ENCODE measurements around the gene CHST11.

The CHST11 gene

DNA sequence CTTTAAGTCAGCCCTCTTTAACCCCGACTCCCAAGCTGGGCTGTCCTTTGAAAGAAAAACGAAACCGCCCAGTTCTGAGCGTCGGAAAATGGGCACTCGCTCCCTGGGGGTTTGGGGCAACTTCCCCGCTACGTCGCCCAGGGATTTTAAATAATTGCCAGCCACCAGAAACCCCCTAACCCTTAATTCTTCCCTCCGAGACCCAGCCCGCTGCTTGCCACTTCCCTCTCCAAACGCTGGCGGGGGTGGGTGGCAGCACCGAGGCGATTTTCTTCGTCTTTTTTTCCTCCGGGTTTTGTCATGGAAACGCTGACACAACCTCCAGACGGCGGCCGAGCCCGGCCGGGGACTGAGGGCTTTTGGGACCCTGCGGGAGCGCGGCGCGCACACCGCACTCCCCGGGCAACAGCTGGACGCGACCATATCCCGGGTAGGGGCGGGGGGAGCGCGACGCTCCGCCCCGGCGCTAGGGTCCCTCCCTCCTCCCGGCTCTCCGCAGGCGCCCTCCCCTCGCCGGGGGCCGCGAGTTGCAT is at the start of gene CHST11:
TSS of gene CHST11 (plus strand) at position 532 of the 533 bp plus-strand sequence.
- DNase-seq (ENCODE audit: low spot score), result peak; percentile 95

DNA sequence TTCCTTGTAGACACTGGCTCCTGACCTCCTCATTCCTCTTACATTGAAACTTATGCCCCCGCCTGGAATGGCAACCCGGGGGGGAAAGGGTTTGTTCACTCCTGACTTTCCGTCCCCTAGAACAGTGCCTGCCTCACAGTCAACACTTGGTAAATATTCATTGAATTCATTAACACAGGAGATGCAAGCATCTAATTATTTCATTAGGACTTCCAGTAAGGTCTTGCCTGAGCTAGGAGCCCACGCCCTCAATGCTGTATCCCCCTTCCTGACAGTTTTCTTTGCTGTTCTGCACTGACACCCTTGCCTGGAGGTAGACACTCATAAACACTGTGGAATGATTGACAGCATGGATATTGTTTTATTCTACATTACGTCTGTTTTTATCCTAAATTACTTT is 49.3 kb upstream of the CHST11 start:
- no peak for DNase-seq (ENCODE audit: low spot score)

DNA sequence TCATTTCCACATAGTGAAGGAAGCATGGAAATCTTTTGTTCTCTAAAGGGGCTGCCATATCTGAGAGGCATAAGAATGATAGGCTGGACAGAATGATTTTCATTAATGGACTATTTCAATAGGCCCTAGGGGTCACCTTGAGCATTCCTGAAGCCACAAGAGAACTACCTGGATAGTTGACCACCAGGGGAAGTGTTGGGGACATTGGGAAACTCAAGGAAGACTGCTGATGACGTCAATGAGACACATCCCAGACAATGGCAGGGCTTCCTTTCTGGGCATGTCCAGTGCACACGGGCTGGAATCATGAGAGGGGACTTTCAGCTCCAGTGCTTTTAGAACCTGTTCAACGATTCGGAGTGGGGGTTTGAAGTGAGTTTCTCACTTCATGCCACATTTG is 48.8 kb upstream of the CHST11 start:
- DNase-seq (ENCODE audit: low spot score), result no peak

DNA sequence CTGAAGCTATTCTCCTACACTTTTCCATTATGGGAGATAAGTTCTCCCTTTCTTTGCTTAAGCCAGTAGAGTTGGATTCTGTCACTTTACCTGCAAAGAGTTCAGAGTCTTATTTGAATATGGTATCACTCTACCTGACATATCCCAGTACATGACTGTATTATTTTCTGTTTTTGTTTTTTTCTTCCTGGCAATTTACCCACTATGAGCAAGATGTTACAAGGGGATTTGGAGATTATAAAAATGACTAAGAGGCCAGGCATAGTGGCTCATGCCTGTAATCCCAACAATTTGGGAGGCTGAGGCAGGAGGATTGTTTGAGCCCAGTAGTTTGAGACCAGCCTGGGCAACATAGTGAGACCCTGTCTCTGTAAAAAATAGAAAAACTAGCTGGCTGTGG is 46.4 kb upstream of the CHST11 start:
- DNase-seq (ENCODE audit: low spot score), result no peak

DNA sequence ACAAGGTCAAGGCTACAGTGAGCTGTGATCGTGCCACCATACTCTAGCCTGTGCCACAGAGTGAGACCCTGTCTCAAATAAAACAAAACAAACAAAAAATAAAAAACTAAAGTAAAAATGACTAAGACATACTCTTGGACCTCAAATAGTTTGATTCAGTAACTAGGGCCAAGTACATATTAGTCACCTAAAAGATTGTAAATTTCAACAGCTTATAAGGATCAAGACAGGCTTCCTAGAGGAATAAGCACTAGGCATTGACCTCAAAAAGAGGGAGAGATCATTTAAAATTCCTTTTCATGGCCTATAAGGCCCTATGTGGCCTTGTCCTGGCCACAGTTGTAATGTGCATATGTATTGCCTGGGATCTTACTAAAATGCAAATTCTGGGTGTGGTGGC is 46.0 kb upstream of the CHST11 start:
- DNase-seq (ENCODE audit: low spot score), result no peak

DNA sequence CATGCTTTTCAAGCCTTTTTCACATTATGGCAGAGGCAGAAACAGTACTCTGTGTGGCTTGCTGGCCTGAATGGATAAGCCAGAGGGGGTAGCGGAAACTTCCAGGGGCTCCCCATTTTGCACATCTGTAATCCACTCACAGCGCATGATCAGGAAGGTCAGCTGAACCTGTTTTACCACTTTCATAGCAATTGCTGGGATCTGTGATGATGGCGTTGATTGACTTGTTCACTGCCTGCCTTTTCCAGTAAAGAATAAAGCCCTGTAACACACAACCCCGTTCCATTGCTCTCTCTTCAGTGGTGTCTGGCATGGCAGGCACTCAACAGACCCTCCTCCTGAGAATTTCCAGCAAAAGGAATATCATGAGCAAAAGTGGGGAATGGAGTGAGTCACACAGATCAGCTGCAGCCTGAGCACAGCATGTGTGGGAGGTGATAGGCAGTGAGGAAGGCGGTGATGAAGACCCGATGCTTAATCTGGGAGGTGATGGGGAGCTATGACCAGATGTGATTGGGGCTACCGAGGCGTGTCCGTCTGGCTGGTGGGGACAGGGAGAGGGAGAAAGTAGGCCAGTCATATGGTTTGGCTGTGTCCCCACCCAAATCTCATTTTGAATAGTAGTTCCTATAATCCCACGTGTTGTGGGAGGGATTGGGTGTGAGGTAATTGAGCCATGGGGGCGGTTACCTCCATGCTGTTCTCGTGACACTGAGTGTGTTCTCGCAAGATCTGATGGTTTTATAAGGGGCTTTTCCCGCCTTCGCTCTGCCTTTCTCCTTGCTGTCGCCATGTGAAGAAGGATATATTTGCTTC is 44.7 kb upstream of the CHST11 start:
- no peak for DNase-seq (ENCODE audit: low spot score)

DNA sequence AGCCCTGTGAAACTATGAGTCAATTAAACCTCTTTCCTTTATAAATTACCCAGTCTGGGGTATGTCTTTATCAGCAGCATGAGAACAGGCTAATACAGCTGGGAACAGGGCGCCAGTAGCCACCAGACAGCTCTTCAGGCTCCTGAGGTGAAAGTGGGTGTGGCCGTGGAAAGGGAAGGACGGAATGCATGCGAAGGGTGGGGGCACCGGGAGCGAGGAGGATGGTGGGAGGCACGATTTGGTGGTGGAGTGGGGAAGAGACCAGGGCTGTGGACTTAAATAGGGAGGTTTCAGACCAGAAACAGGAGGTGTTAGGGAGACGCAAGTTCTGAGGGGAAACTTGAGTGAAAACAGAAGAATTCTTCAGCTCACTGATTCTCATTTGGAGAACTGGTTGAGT is 44.1 kb upstream of the CHST11 start:
- DNase-seq (ENCODE audit: low spot score), result no peak

DNA sequence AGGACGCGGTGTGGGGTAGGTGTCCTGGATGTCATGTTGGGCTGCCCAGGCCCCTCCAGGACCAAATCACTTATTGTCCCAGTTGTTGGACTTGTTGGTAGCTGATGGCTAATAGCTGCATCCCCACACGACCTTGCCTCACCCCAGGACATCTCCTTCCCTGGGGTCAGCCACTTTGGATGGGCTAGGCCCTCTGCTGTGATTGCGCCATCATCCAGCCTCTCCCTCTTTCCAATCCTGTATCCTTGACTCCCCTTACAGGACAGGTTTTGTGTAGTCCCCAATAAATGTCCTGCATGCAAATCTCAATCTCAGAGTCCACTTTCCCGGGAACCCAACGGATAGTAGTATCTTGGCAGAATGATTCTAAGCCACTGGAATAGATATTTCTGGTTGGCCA is 43.4 kb upstream of the CHST11 start:
- no peak for DNase-seq (ENCODE audit: low spot score)

DNA sequence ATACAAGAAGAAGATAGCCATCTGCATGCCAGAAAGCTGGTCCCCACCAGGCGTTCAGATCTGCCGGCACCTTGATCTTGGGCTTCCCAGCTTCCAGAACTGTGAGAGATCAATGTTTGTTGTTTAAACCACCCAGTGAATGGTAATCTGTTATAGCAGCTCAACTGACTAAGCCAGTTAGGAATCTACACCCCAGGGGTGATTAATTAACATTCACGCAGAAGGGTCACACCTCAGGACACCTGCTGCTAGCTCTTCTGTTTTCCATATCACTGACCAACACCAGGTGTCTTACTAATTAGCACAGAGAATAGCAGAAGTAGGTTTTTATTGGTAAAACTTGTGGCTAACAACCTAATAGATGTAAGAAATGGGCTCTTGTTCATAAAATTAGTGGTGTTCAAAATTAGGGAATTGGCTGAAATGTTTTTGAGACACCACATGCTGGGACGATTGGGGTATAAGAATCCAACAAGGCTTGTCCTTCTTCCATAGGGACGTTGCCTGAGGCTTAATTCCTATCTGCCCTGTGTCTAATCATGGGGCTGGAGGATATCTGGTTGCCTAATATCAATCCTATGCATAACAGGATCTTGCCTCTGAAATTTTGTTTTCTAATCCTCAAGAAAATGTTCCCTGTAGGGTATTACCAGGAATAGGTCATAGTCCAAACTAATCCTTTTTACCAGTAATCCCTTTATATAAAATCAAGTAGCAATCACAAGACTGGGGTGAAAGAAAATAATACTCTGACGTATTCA is 42.0 kb upstream of the CHST11 start:
- DNase-seq (ENCODE audit: low spot score), result no peak

DNA sequence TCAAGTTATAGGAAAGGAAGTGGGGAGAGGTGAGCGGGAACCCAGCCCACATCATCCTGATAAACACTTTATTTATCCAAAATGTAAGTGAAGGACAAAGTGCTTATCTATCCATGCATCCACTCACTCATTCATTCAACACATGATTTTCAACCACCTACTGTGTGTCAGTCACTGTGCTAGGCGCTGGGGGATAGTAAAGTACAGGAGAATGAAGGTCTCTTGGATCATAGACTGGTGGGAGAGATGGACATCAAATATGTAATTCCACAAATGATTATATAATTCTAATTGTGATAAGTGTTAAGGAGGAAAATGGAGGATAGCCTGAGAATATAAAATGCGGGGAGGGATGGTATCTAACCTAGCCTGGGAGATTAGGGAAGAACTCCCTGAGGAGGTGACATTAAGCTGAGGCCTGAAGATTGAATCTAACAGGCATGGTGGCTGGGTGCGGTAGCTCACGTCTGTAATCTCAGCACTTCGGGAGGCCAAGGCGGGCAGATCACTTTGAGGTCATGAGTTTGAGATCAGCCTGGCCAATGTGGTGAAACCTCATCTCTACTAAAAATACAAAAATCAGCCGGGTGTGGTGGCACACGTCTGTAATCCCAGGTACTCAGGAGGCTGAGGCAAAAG is 41.3 kb upstream of the CHST11 start:
- DNase-seq (ENCODE audit: low spot score), result no peak

DNA sequence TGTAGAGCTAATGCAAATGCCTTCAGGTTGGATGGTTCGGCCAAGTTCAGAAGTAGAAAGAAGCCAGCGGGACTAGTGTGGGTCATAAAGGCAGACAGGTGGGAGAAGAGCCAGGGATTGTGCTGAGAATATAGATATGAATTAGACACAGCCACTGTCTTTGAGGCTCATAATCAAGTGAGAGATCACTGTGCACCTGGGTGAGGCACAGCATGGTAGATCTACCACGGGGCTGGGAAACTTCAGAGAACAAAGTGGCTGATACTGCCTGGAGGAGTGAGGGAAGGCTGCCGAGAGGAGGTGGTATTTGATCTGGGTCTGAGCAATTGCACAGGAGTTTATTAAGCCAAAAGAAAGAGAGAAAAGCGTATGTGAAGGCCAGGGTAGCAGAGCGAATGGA is 40.6 kb upstream of the CHST11 start:
- no peak for DNase-seq (ENCODE audit: low spot score)

DNA sequence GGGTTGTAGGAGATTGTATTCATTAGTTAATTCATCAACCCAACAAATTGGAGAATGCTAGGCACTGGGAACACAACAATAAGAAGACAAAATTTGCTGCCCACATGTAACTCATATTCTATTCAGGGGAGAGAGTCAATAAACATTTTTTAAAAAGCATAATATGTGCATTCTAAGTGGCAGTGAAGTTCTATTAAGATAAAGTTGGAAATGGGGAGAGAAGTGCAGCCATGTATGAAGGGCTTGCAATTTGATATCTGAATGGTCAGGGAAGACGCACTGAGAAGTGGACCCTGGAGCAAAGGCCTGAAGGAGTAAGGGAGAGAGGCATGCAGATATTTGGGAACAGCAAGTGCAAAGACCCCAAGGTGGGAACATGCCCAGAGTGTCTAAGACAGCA is 40.2 kb upstream of the CHST11 start:
- DNase-seq (ENCODE audit: low spot score), result no peak

DNA sequence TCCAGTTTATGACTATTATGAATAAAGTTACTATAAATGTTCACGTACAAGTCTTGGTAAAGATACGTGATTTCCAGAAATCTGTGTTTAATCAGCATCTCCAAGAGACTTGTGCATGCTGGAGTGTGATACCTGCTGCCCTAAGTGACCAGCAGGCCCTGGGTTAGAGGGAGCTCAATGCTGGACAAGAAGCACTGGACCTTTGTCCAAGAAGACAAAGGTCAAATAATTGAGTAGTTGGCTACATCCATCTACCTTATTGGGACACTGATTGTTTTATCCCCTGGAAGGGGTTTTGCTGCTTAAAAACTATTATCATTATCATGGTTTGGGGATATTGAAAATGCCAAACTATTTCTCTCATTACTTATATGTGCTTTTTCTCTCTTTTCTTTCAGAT is 37.0 kb upstream of the CHST11 start:
- no peak for DNase-seq (ENCODE audit: low spot score)

DNA sequence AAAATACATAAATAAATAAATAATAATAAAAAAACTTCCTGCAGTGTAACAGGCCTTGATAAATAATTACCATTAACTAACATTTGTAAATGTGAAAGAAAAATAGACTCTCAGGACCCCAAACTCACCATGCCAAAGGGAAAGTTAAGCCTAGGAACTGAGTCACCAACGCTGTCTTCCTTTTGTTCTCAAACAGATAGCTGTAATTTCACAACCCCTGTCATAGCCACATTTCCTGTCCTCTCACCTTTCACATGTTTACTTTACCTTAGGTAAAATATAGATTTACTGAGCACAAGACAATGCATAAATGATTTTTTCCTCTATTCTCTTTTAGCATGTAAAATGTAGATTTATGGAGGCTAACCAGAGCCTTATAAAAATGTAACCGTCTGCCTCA is 35.9 kb upstream of the CHST11 start:
- no peak for DNase-seq (ENCODE audit: low spot score)

DNA sequence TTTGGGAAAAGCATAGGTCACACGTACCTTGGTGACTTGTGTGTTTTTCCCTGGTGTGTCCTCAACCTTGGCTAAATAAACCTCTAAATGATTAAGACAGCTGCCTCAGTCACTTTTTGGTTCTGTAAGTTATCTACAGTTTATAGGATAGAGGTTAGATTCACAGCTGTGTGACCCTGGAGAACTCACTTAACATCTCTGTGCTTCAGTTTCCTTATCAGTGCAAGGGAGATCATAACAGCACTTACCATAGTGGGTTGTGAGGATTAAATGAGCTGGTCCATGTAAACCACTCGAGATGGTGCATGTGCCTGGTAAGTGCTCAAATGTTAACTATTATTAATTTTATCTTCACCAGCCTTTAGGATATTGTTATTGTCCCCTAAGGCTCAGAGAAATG is 35.4 kb upstream of the CHST11 start:
- no peak for DNase-seq (ENCODE audit: low spot score)

DNA sequence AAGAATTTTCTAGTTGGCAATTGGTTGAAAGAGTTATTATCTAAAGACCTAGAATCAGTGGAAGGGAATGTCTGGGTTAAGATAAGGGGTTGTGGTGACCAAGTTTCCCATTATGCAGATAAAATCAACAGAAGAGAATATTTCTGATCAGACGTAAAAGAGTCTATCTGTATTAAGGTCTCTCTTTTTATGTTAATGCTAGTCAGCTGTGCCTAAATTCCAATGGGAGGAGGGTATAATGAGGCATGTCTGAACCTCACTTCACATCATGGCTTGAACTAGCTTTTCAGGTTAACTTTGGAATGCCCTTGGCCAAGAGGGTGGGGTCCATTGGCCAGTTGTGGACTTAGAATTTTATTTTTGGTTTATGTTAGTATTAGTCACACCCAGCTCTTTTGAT is 34.3 kb upstream of the CHST11 start:
- DNase-seq (ENCODE audit: low spot score), result no peak

DNA sequence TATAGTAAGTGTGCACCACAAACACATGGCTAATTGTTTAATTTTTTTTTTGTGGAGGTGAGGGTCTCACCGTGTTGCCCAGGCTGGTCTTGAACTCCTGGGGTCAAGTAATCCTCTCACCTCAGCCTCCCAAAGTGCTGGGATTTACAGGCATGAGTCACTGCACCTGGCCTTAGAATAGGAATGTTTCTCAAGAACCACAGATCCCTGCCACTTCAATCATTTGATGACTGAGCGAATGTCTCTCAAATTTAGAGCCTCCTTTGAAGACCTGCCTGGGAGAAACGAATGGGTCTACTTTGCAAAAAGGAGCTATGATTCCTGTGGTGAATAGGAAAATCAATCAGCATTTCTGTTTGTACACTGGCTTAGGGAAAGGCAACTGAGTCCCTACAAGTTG is 33.5 kb upstream of the CHST11 start:
- no peak for DNase-seq (ENCODE audit: low spot score)

DNA sequence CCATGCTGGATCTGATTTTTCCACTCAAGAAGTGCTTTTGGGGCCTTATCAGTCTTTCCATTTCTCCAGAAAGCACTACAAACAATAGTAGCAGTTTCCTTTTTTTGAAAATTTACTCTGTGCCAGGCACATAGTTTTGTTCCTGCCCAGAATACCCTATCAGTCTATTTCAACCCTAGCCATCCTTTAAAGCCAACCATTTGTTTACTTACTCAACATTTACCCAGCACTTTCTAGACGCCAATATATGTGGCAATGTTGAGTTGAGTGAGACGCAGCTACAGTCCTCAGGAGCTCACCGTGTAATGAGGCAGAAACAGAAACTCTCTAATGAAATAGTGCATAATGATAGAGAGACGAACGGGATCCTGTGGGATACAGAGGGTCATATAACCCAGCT is 32.9 kb upstream of the CHST11 start:
- DNase-seq (ENCODE audit: low spot score), result no peak

DNA sequence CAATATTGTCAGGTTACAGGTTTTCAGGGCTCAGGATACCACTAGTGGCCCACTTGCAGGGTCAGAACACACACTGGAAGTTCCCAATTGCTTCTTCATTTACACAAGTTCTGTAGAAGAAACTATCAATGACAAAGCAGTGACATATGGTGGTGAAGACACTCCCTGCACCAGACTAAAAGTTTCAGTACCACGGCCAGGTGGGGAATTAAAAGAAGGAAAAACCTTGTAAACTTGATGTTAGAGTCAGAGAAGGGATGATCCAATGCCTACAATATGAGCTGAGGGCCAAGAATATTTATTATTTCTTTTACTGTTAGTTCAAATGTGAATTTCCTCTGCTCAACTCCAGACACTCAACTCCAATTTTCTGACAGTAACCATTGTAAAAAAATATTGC is 31.8 kb upstream of the CHST11 start:
- DNase-seq (ENCODE audit: low spot score), result no peak

DNA sequence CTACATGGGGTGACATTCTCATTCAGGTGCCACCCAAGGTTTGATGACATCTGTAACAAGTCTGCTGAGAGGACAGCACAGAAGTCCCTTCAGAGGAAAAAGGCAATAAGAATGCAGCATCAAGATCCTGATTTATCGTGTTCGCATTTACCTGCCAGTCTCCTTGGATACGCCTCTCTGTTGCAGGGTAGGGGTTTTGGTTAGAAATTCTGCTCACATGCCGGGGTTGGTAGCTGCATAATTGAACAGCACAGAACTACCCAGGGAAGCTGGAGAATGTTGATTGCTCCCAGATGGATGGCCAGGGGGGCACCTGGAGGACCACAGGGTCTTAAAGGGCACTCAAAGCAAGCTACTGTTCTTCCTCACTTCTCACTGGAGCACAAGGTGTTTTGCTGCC is 31.1 kb upstream of the CHST11 start:
- no peak for DNase-seq (ENCODE audit: low spot score)

DNA sequence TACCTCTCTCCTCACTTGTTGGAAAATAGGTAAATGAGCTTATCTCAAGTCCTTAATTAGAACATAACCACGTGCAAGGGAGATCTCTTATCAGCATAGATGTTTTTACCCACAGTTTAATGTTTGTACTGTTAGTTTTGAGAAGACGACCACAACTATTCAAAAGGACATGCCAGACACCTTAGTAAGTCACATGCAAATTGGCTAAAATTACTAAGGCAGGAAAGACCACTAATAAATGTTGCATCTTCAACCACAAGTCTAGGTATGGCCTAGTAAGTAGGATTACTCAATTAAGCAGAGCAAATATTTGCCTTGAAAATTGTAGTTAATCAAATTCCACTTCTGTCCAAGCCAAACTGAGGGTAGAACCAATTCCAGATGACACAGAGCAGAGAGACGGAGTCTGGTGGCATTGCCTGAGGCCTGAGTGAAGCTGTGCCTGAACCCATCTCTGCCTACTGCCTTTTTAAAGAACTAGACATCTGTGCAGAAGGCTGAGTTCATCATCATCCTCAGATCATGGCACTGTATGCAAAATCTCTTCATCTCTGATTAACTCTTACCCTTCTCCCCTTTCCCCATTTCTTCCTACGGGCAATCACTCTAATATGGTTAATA is 29.7 kb upstream of the CHST11 start:
- DNase-seq (ENCODE audit: low spot score), result no peak

DNA sequence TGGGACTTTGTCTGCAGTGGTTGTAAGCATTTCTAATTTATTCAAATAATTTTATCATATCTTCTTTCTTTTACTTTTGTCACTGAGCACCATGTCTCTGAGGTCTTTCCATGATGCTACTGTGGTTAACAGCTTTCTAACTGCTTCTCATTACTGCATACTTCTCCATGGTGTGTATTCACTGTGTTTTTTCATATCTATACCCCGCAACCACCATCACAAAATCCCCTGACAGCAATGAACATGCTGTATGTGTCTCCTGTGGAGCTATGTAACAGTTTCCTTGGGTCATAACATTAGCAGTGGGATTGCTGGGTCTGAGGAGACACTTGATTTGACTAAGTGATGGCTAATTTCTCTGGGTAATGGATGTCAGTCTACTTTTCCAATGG is 29.2 kb upstream of the CHST11 start:
- no peak for DNase-seq (ENCODE audit: low spot score)

DNA sequence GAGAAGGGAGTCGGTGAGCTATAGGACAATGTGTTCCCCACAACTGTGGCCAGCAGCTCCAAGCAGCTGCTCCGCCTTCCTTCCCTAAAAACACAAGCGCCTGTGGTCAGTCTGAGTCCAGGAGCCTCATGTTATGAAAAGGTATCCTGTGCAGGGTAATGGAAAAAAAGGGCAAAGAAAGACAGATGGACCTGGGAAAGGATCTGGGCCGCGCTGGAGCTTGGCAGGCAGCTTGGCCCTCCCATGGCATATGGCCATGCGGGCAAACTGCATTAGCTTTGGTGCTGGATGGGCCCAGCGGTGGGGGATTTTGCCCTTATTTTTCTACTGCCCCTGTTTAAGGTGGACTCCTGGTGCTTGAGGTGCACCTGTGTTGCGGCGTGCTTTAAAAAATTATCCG is 23.7 kb upstream of the CHST11 start:
- no peak for DNase-seq (ENCODE audit: low spot score)
